HG03097 (cell line): ENCODE results near the gene NUP160.

Experiments
- ATAC-seq: cut with Tn5 transposase; IDR thresholded peaks from one replicate; pipeline ENCODE4 v1.9.1; 2021; ENCODE audit not compliant: unreplicated experiment, low FRiP score

The NUP160 gene

DNA sequence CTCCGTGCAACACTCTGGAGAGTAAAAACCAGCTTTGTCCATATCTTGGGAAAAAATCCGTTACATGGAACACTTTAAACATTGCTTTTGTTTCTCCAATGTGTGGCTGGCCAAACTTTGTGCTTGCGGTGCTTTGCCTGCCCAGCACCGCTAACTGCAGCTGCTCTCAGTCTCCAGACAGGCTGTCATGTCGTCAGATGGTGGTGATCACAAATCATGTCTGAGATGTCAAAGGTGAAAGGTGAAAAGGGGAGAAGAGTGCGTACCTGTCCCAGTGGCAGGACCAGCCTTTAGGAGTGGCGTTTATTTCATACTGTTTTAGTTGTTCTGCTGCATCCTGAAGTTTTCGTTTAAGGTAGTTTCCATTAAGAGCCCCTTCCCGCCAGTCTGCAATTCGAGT lies 115.9 kb downstream of the NUP160 start:
- ATAC-seq = no peak

- no peak for ATAC-seq
Observed at GRCh38 chr11:47731475-47731874, 116.7 kb downstream of the NUP160 start.
